GM18909 (cell line): ENCODE results near the gene MAMSTR.

Experiments used
- ATAC-seq: cut with Tn5 transposase; IDR thresholded peaks from one replicate; pipeline ENCODE4 v1.9.1; 2021; ENCODE audit warnings: mild to moderate bottlenecking; ENCODE audit not compliant: unreplicated experiment, poor library complexity

Gene MAMSTR

DNA sequence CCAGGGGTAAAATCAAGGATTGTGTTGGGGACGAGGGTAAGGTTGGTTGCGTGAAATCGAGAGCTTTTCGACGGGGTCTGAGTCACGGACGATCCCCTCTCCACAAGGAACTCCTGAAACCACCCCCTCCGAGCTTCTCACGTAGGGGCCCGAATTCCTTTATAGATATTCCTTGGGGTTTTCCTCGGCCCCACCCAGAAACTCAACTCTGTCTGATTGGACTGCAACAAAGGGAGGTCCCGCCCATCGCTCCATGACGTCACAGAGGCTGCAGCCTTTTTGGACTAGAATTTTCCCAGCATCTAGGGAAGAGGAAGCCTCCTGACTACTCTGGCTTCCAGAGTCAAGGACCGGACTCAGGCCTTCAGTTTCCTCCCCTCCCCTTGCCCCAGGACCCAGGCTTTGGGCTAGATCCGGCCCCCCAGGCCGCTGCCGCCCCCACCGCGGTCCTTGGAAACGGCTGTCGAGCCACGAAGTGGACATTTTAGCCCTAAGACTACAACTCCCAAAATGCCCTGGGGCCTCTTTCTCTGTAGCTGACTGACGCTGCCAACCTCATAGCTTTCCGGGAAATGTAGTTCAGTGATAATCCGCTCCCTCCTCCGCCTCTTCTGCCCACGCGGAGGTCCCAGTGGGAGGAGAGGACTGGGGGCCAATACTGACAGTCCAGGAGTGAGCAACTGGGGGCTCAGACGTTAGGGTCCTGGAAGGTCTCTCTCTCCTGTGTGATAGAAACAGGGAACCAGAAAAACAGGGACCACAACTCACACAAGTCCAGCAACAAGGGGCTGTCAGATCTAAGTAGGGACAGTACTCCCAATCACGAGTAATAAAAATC is 27.4 kb upstream of the MAMSTR start, which contains the start of gene IZUMO1:
IZUMO1 (minus strand) TSS at position 172 of the 838 bp plus-strand sequence. CDS start 1,050 bp downstream, outside the sequence.
- no peak for ATAC-seq

DNA sequence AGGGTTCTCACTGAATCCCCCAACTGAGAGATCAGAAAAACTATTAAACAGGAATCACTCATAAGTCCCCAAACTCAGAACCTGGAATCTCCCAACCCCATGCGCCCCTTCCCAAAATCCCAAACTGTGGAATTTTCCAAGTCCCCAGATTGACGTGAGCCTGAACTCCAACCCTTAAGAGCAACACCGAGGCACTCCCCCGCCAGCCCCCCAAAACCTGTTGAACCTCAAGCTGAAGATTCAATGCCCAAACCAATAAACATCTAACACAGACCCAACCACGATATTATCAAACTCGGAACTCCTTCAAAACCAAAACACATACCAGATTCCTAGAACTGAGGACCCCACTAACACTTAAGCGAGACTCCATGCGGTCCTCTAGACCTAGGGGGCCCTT is 26.6 kb upstream of the MAMSTR start:
- ATAC-seq: no peak

DNA sequence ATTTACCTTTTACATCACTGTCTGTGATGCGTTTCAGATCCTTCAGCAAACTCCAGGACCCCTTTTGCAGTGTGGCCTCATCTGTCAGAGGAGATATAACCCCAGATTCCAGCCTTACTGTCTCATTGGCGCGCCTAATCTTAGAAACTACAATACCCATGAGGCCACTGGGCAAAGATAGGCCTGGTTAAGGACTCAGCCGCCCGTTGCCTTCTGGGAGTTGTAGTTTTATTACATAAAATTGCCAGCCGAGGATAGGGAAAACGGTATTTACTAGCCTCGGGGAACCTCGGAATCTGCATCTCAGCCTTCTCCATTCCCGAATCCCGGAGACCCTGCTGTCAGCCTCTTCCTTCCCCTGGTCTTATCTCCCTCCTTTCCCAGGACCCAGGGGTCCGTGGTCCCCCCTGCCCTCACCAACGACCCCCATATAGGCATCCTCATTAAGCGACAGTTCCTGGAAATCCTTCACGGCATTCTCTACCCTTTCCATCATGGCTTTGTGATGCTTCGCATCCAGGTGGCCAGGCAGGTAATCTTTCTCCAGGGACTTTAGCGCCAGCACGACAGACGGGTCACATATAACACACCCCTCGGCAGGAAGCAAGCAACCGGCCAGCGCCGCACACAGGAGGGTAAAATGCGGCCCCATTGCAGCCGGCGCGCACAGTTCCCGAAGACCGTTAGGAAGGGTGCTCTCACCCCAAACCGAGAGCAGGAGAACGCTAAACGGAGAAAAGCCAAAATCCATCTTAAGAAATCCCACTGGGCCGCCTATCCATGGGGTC is 25.9 kb upstream of the MAMSTR start:
- no peak for ATAC-seq

DNA sequence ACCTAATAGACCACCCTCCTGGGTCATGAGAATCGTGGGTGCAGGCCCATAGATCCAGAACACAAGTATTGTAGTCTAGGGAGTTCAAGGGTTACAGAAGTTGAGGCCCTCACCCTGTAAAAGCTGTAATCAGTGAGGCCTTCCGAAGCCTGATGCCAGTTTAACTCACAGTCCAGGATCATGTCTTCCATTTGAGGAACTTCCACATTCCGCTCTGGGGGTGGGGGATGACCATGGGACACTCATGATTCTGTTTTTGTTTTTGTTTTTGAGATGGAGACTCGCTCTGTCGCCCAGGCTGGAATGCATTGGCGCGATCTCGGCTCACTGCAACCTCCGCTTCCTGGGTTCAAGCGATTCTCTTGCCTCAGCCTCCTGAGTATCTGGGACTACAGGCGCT is 22.6 kb upstream of the MAMSTR start:
- ATAC-seq: no peak

DNA sequence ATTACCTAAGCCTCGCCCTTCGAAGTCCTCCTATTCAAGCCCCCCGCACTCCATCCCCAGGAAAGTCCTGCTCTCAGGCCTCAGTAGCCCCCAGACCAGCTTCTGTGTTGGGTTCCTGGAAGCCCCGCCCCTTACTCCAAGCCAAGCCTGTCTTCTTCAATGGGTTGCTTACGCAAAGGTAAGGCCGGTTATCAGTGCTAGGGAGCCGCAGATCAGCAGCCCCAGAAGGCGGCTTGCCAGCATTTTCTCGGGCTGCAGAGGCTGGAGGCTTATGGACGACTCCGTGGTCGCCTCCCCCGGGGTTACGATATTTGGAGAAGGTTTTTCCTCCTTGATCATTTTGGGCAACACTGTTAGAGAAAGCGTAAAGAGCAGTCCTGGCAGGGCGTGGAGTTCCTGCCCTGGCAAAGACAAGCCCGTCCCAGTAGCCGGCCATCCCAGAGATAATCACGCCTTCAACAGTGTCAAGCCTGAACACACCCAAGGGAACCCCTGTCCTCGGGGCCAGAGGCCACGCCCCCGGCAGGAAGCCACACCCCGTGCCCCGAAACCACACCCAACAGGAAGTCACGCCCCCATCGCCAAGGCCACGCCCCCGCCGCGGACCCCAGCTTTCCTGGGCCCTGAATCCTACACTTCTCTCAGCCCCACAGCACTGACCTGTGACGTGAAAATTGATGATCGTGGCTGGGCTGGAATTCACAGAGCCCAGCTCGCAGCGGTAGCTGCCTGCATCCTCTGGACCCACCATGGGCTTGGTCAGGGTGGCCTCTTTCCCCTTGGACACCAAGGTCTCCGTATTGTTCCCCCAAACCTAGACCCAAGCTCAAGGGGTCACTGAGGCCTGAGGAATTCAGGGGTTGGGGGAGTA is 21.8 kb upstream of the MAMSTR start:
- ATAC-seq: no peak

DNA sequence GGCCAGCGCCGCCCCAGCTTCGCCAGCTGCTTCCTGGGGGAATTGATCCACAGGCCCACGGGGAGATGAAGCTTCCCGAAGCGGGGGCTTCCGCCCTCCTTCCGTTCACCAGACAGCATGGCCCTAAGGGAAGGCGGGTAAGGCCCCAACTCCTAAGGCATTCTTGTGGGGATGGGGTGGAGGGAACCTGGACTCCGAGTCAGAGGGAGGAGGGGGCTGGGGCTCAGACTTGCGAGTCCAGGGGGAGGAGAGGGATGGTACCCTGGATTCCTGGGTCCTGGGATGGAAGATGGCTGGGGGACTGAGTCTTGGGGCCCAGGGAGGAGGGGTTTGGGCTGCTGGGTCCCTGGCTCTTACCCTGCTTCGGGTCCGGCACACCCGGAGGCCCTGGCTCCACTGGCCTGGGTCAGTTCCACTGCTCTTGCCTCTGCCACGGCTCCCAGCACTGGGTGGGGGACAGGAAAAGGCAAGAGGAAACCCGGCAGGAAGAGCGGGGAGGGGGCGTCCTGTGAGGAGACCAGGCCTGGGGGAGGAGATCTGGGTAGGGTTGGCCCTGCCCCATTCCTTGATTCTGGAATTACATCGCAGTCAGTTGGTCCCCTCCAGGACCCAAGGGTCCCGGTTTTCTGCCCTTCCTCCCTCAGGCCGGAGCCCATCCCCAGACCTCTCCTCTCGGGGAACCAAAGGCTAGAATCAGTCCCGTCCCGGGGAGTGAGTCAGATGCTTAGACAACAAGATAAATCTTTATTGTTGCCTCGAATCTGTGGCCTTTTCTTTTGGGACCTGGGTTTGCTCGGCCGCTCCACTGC is 20.8 kb upstream of the MAMSTR start, which contains the start of gene RASIP1:
RASIP1 (minus strand) TSS at position 447 of the 809 bp plus-strand sequence; CDS start at position 119, 328 bp downstream.
- ATAC-seq: no peak

DNA sequence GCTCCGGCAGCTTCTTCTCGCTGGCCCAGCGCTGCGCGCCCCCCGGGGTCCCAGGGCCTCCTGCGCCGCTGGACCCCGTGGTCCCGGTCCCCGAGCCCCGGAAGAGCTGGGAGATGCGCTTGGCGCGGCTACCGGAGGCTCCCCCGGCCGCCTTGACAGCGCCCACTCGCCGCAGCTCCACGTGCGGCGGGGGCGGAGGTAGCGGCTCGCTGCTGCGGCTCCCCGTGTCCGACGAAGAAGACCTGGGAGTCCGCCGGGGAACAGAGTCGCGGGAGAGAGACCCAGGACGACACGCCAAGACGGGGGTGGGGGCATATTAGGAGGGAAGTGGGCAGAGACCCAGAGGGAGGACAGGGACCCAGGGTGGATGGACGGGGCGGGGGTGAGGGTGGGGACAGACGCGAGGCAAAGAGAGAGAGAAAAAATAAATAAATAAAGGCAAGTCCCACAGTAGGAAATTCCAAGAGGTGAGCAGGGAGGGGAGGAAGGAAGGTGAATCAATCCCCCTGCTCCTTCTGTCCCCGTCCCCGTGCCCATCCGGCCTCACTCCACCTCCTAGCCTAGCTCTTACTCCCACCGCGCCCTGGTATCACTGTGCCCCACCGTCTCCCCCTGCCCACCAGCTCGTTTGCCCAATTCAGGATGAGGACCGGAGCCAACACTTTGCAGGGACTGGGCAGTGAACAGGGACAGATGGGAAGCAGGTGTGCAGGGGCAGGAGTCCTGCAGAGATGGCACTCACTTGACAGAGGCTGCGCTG is 20.1 kb upstream of the MAMSTR start:
- ATAC-seq: peak; percentile 13

DNA sequence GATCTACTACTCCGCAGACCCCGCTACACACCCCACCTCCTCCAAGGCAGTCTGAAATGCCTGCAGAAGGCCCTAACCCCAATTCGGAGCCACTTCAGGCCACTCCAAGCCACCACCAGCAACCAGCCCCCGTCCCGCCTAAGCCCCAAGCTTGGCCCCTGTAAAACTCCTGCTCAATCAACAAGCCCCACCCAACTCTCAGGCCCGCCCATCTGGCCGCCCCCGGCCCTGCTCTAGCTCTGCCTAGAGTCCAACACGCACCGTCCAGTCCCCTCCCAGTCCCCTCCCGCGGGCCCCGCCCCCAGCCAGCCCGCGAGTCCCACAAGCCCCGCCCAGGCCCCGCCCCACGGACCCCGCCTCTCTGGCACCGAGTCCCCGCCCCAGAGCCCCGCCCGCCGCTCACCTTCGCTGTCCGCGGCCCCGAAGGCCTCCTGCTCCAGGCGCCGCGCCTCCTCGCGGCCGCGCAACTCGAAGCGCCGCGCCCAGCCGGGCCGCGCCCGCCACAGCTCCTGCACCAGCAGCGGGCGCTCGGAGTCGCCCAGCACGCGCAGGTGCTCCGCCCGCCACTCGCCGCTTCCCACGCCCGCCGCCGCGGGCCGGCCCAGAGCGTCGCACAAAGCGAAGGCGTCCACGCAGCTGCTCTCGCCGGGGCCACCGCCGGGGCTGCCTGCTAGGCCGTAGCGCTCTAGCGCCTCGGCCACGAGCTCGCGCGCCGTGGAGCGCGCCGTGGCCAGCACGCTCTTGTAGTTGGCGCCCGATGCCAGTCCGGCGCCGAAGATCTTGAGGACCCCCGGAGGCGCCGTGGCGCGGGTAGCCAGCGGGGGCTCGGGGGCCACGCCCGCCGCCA is 19.3 kb upstream of the MAMSTR start:
- peak; percentile 86 for ATAC-seq

DNA sequence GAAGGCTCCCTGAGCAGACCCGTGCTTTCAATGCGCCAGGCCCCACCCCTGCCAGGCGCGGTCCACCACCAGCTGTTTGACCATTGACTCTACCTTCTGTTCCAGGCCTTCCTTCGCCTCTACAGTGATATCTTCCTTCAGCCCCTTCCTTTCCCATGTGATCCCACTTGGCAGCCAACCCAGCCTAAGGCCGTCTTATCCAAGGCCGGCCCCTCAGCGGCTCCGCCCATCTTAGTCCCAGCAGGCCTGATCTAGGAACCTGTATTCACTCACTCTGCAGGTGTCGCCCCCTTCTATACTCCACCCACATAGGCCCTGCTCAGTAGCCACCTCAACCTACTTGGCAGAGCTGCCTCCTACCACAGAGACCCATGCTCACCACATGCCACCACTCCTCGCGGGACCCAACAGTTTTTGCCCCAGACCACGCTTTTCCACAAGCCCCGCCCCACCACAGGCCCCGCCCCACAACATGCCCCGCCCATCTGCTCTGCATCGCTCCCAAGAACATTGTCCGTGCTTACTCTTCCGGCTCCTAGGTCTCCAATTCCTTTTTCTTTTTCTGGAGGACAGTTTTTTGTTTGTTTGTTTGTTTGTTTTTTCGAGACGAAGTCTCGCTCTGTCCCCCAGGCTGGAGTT is 18.0 kb upstream of the MAMSTR start:
- no peak for ATAC-seq

DNA sequence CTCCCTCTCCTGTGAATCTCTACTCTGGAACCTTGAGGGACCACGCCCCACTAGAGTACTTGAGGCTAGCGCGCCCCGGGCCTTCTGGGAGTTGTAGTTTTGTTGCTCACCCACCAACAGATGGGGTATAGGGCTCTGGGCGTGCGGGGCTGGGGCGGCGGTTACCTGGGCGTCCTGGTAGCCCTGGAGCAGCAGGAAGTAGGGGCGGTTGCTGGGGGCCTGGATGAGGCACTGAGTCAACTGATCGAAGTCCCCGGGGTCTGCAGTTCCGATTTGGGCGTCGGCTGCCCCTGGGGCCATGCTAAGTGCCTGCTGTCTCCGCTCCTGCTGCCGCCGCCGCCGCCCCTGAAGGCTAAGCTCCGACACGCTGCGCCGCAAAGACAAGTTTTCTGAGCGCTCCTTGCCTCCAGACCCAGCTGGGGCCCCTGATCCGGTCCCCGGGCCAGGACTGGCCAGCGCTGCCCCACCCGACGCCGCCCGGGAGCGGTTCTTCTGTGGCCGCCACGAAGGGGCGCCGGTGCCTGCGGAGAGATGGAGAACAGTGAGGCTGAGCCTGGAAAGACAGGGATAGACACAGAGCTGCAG is 15.6 kb upstream of the MAMSTR start:
- no peak for ATAC-seq

DNA sequence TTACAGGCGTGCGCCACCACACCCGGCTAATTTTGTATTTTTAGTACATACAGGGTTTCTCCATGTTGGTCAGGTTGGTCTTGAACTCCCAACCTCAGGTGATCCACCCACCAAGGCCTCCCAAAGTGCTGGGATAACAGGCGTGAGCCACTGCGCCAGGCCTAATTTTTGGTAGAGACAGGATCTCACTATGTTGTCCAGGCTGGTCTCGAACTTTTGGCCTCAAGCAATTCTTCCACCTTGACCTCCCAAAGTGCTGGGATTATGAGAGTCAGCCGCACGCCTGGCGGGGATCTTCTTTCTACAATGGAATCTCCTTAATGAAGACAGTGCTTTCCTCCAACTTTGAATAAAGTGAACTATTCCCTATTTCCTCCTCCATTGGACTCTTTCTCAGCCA is 15.1 kb upstream of the MAMSTR start:
- no peak for ATAC-seq

DNA sequence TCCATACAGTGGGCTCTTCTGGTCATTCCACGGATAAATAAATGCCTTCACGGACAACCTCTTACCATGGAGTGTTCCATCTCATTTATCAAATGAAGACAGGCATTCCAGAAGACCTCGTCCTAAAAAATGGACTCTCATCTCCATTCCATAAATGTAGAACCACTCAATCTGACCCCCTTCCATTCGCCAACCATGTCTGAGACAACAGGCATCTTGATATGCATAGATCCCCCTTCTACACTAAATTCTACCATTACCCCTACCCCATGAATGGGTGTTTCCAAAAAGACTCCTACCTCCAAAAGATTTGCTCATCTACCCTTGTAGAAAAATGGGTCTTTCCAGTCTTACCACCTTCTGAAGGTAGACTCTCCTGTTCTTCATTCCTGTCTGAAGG is 11.9 kb upstream of the MAMSTR start:
- ATAC-seq: no peak

DNA sequence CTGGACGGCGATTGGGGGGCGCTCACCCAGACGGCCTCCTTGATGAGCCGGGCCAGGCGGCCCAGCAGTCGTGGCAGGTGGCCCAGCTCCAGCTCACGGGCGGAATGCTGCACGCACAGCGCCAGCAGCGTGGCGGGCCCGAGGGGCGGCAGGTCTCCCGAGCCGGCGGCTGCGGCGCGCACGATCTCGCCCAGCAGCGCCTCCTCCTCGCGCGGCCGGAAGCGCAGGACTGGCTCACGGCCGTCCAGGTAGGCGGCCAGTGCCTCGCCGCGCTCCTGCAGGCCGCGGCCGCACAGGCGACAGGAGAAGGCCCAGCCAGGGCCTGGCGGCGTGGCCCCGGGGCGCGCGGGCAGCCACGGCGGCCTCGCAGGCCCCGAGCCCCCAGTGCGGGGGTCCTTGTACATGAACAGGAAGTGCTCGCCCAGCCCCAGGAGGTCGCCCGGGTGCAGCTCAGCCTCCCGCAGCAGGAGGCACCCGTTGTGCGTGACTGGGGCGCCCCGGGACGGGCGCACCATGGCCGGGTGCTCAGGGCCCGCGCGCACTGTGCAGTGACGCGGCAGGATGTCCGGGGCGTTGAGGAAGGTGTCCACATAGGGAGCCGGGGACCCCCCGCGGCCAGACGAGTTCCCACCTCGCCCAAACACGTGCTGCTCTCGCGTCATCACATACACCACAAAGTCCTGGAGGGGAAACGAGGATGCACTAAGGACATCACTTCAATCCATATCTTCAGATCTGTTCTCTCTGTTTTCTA is 9.6 kb upstream of the MAMSTR start:
- no peak for ATAC-seq

DNA sequence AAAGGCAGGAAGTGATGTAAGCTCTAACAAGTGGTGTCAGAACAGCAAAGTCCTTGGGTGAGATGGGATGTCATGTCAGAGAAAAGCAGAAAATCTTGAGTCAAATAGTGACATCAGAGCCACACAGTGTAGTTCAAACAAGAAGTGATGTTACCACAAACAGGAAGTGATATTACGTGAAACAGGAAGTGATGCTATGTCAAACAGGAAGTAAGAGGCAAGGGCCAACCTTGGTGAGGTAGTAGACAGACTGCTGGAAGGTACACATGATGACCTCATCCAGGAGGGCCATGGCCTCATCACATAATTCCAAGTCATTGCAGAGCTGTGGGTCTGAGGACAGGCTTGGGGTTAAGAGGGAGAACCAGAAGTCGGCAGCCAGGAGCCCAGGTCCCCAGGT is 7.0 kb upstream of the MAMSTR start:
- ATAC-seq: no peak

DNA sequence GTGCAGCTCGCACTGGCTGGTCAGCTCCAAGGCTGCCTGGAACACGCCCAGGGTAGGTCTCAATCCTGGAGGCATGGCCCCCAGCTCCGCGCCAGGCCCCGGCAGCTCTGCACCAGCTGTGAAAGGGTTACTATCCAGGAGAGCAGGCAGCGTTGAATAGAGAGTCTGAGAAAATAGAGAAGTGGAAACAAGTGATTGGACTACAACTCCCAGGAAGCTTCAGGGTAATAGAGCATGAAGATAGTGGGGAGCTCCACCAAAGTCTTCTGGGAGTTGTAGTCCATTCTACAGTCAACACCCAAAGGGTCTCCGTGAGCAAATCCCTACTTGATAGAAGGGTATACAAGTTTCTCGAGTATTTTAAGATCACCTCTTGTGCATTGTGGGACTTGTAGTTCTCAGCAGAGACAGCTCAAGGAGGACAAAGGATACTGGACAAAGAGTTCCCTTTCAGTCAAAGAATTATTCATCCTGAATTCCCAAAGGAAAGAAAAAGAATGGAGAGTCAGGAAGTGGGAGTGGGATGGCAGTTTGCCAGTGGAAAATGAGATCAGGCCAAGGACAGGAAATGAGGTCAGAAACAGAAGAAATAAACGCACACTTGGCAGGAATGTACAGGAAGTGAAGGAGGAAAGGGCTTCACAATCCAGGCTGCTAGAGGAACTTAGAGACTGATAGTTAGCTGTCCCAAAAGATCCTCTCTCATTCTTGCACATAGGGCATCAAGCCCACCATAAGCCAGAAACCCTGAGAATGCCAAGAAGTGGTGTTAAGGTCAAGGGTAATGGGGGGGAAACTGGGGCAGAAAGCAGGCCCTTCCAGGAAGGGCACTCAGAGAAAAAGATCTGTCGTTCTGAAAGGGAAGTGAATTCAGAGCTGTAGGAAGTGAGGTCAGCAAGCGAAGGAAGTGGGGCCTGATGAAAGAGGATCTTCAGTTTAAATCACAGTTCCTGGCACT is 5.5 kb upstream of the MAMSTR start:
- ATAC-seq: no peak
